ENCODE results near the gene TBC1D24. TPM values are rescaled to one million over a fixed set of nuclear protein-coding genes. Genes with fewer than 3 reads are reported as not detected.
A peak's percentile ranks its signal among the peaks of the same experiment; 100 is the strongest.
"Not testable (repeated sequence)": the region's sequence is repeated elsewhere in the genome, so short reads cannot be mapped to it uniquely, and the experiment has no call there.

Gene TBC1D24
- total RNA-seq, 1 donor = 19.4 TPM

DNA sequence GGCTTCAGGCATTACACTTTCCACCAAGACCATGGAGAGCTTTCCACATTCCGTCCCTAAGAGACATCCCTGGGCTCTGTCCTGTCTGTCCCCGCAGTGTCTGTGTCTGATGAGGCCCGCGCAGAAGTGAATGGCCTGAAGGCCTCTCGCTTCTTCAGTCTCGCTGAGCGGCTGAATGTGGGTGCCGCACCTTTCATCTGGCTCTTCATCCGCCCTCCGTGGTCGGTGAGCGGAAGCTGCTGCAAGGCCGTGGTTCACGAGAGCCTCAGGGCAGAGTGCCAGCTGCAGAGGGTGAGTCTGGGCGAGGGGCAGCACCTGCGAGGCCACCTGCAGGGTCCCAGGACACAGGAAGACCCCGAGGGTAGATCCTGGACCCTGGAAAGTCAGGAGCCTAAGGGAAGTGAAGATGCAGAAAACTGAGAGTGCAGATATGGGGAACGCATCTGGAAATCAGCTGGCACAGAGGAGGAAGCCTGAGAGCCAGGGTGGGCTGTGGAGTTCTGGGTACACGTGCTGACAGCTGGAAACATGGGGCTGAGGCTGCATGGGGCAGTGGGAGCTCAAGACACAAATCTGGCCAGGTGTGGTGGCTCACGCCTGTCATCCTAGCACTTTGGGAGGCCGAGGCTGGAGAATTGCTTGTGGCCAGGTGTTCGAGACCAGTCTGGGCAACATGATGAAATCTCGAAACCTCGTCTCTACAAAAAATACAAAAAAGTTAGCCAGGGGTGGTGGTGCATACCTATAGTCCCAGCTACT lies 37.7 kb upstream of the TBC1D24 start:
- no peak overlapping the region for H3K4me3 ChIP-seq (ENCODE audit: low read depth, low read length)
- no peak for DNase-seq (ENCODE audit: low read depth)
- no peak for TF ChIP-seq CTCF (IDR thresholded peaks at IDR 0.05; ENCODE audit: insufficient read depth, low read depth, low read length)

- no peak overlapping the region for H3K4me3 ChIP-seq (ENCODE audit: low read depth, low read length)
- no peak for DNase-seq (ENCODE audit: low read depth)
- TF ChIP-seq CTCF (IDR thresholded peaks at IDR 0.05; ENCODE audit: insufficient read depth, low read depth, low read length) = no peak
Observed at GRCh38 chr16:2438121-2438520, 36.8 kb upstream of the TBC1D24 start.

GRCh38 chr16:2439598-2439997 lies 35.3 kb upstream of the TBC1D24 start:
- DNase-seq (ENCODE audit: low read depth) = no peak
- no peak for TF ChIP-seq CTCF (IDR thresholded peaks at IDR 0.05; ENCODE audit: insufficient read depth, low read depth, low read length)
- no peak overlapping the region for H3K4me3 ChIP-seq (ENCODE audit: low read depth, low read length)

DNA sequence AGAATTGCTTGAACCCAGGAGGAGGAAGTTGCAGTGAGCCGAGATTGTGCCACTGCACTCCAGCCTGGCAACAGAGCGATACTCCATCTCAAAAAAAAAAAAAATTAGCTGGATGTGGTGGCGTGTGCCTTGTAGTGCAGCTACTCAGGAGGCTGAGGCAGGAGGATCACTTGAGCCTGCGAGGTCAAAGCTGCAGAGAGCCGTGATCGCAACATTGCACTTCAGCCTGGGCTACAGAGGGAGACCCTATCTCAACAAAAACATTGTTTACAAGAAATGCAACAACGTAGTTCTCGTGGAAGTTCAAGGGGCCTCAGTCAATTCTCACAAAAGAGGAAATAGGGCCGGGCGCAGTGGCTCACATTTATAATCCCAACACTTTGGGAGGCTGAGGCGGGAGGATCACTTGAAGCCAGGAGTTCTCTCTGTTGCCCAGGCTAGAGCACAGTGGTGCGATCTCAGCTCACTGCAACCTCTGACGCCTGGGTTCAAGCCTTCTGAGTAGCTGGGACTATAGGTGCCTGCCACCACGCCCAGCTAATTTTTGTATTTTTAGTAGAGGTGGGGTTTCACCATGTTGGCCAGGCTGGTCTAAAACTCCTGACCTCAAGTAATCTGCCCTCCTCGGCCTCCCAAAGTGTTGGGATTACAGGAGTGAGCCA lies 33.7 kb upstream of the TBC1D24 start:
- not testable (repeated sequence) for H3K4me3 ChIP-seq (ENCODE audit: low read depth, low read length); DNase-seq (ENCODE audit: low read depth)

DNA sequence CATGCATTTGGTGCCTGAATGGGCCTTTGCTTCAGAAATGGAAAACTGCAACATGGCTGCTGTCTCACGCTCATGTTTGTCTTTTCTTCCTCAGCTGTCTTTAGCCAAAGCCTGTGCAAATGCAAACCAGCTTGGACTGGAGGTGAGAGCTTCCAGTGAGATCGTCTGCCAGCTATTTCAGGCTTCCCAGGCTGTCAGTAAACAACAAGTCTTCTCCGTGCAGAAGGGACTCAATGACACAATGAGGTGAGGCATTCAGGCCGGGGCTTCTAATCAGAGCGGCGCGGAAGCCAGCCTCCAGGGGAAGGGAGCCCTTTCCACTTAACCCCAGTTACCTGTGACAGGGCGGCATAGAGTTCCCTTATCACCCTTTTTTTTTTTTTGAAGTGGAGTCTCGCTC lies 31.4 kb upstream of the TBC1D24 start:
- H3K4me3 ChIP-seq (ENCODE audit: low read depth, low read length) = no peak overlapping the region
- no peak for DNase-seq (ENCODE audit: low read depth)
- TF ChIP-seq CTCF (IDR thresholded peaks at IDR 0.05; ENCODE audit: insufficient read depth, low read depth, low read length) = no peak

DNA sequence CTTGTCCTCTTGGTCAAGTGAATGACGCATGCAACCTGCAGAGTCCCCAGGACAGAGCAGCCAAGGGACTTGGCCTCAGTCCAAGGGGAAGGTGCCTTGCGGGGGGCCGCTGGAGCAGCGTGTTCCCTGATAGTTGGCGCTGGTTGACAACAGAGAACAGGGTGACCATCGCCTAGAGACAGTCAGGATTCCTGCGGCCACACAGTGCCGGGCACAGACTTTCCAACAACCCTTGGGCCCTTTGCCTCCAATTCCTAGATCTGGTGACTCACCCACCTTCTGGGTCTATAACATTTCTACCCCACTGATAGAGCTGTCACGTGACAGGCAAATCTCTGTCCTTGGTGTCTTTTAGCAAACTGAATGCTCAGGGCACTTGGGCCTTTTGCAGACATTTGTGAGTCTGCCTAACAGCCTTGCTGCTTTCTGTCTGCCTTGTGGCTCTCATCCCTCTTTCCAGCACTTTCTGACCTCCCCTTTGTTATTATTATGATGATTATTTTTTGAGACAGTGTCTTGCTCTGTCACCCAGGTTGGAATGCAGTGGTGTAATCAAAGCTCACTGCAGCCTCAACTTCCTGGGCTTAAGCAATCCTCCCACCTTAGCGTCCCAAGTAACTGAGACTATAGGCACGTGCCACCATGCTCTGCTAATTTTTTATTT lies 26.9 kb upstream of the TBC1D24 start:
- no peak overlapping the region for H3K4me3 ChIP-seq (ENCODE audit: low read depth, low read length)
- no peak for TF ChIP-seq CTCF (IDR thresholded peaks at IDR 0.05; ENCODE audit: insufficient read depth, low read depth, low read length)
- peak; percentile 56 for DNase-seq (ENCODE audit: low read depth)

- no peak overlapping the region for H3K4me3 ChIP-seq (ENCODE audit: low read depth, low read length)
- DNase-seq (ENCODE audit: low read depth) = no peak
- no peak for TF ChIP-seq CTCF (IDR thresholded peaks at IDR 0.05; ENCODE audit: insufficient read depth, low read depth, low read length)
Observed at GRCh38 chr16:2449118-2449517, 25.8 kb upstream of the TBC1D24 start.

Data from fibroblast of villous mesenchyme (primary cell).